HEK293 (cell line): ENCODE data around the gene SLC41A1.

Experiments used
- CTCF ChIA-PET: fragments of 350-600 bp; formaldehyde crosslinking; extraction: SDS; loops from one replicate; lab custom pipeline; 2021; ENCODE audit warnings: antibody characterized with exemption; lab: Yijun Ruan, JAX
- POLR2A ChIA-PET: fragments of 300-600 bp; formaldehyde crosslinking; extraction: SDS; loops from one replicate; lab custom pipeline; 2020; ENCODE audit warnings: antibody characterized with exemption, inconsistent platforms; lab: Yijun Ruan, JAX
- H3K27ac ChIP-seq: fragments of 200-500 bp; sonication (Bioruptor generic); 2 replicates; pipeline ENCODE4 v1.5.1; 2014; ENCODE audit warnings: low read depth, low read length, control low read depth, inconsistent platforms; ENCODE audit errors: extremely low read depth
- H3K36me3 ChIP-seq, 2 experiments: fragments of 200-500 bp in 1 of 2; sonication (Bioruptor generic) in 1 of 2; 1 replicate in 1 of 2; 2 replicates in 1 of 2; pipeline ENCODE4 v1.5.1; 2014 to 2017; ENCODE audit warnings: inconsistent platforms in 2 of 2, low read length in 2 of 2; ENCODE audit not compliant: control insufficient read depth in 2 of 2, insufficient read depth in 1 of 2
- H3K4me1 ChIP-seq: fragments of 200-500 bp; sonication (Bioruptor generic); 2 replicates; pipeline ENCODE4 v1.5.1; 2014; ENCODE audit warnings: mild to moderate bottlenecking, low read length, inconsistent platforms; ENCODE audit not compliant: control insufficient read depth, insufficient read depth
- H3K4me3 ChIP-seq: 2 replicates; pipeline ENCODE4 v1.5.1; 2011; ENCODE audit warnings: low read depth, mild to moderate bottlenecking, control low read depth, low read length, moderate library complexity
- H3K9me3 ChIP-seq: fragments of 200-500 bp; sonication (Bioruptor generic); 2 replicates; pipeline ENCODE4 v1.5.1; 2014; ENCODE audit warnings: low read depth, low read length, inconsistent platforms; ENCODE audit not compliant: control insufficient read depth, insufficient read depth
- HOXD13 ChIP-seq: sonication (generic); formaldehyde crosslinking; IDR thresholded peaks from 2 replicates; pipeline ENCODE4 v1.8.0; 2022; ENCODE audit warnings: missing genetic modification reagents, borderline replicate concordance
- MEIS1 ChIP-seq: sonication (generic); formaldehyde crosslinking; IDR thresholded peaks from 2 replicates; pipeline ENCODE4 v1.8.1; 2022; ENCODE audit warnings: missing genetic modification reagents, mild to moderate bottlenecking, borderline replicate concordance
- MZF1 ChIP-seq: fragments of 450-650 bp; formaldehyde crosslinking; IDR thresholded peaks from 2 replicates; pipeline ENCODE4 v1.5.1; 2017; ENCODE audit warnings: missing biosample characterization, missing genetic modification characterization, borderline replicate concordance
- PRDM2 ChIP-seq: fragments of 450-650 bp; formaldehyde crosslinking; IDR thresholded peaks from 2 replicates; pipeline ENCODE4 v1.5.1; 2016; ENCODE audit warnings: missing biosample characterization, missing genetic modification characterization, borderline replicate concordance
- ZNF16 ChIP-seq: fragments of 450-650 bp; formaldehyde crosslinking; IDR thresholded peaks from 2 replicates; pipeline ENCODE4 v1.5.1; 2016; ENCODE audit warnings: low read depth, missing biosample characterization, missing genetic modification characterization
- ZNF23 ChIP-seq: fragments of 450-650 bp; formaldehyde crosslinking; IDR thresholded peaks from 2 replicates; pipeline ENCODE4 v1.5.1; 2016; ENCODE audit warnings: missing biosample characterization, missing genetic modification characterization, borderline replicate concordance
- ZNF311 ChIP-seq: fragments of 450-650 bp; formaldehyde crosslinking; IDR thresholded peaks from 2 replicates; pipeline ENCODE4 v1.5.1; 2017; ENCODE audit warnings: missing biosample characterization, missing genetic modification characterization, borderline replicate concordance
- ZNF394 ChIP-seq: fragments of 450-650 bp; formaldehyde crosslinking; IDR thresholded peaks from 2 replicates; pipeline ENCODE4 v1.5.1; 2016; ENCODE audit warnings: missing biosample characterization, missing genetic modification characterization, mild to moderate bottlenecking, moderate library complexity, borderline replicate concordance
- ZNF48 ChIP-seq: fragments of 450-650 bp; formaldehyde crosslinking; IDR thresholded peaks from 2 replicates; pipeline ENCODE4 v1.5.1; 2016; ENCODE audit warnings: missing biosample characterization, missing genetic modification characterization
- ZNF514 ChIP-seq: fragments of 450-650 bp; formaldehyde crosslinking; IDR thresholded peaks from 2 replicates; pipeline ENCODE4 v1.5.1; 2016; ENCODE audit warnings: missing biosample characterization, missing genetic modification characterization
- ZNF660 ChIP-seq: fragments of 450-650 bp; IDR thresholded peaks from 2 replicates; pipeline ENCODE4 v1.5.1; 2018; ENCODE audit warnings: missing biosample characterization, mild to moderate bottlenecking, missing genetic modification characterization
- ZNF664 ChIP-seq: fragments of 450-650 bp; formaldehyde crosslinking; IDR thresholded peaks from 2 replicates; pipeline ENCODE4 v1.5.1; 2016; ENCODE audit warnings: missing biosample characterization, missing genetic modification characterization
- ZNF707 ChIP-seq: fragments of 450-650 bp; formaldehyde crosslinking; IDR thresholded peaks from 2 replicates; pipeline ENCODE4 v1.5.1; 2016; ENCODE audit warnings: missing biosample characterization, missing genetic modification characterization
- ZSCAN30 ChIP-seq: fragments of 450-650 bp; IDR thresholded peaks from 2 replicates; pipeline ENCODE4 v1.5.1; 2018; ENCODE audit warnings: missing biosample characterization, mild to moderate bottlenecking, missing genetic modification characterization, moderate library complexity
- TF ChIP-seq, protein P1 (sequence below): fragments of 450-650 bp; formaldehyde crosslinking; IDR thresholded peaks from 2 replicates; pipeline ENCODE4 v1.5.1; 2016; ENCODE audit warnings: missing biosample characterization, missing genetic modification characterization
- TF ChIP-seq, protein P2 (sequence below): fragments of 450-650 bp; formaldehyde crosslinking; IDR thresholded peaks from 2 replicates; pipeline ENCODE4 v1.5.1; 2016; ENCODE audit warnings: missing biosample characterization, missing genetic modification characterization
- TF ChIP-seq, protein P3 (sequence below): fragments of 450-650 bp; formaldehyde crosslinking; IDR thresholded peaks from 2 replicates; pipeline ENCODE4 v1.5.1; 2016; ENCODE audit warnings: missing biosample characterization, missing genetic modification characterization

SLC41A1 gene

GRCh38 chr1:205856433-205856832, 43.4 kb upstream of the SLC41A1 start:
- no peaks in the 10 kb centered on the region for H3K36me3 ChIP-seq
- no peak overlapping the region for H3K4me3 ChIP-seq
- ChIA-PET CTCF (interaction anchor here (0.8 to 2.1 kb wide), 2 partner anchors 121 to 941 kb away, joined by 3 to 8 read pairs; no protein-coding TSS in a partner anchor), POLR2A (no interaction called here)
- H3K4me1 ChIP-seq = no peaks in the 10 kb centered on the region
- no peak overlapping the region for H3K27ac ChIP-seq
- H3K9me3 ChIP-seq = no peaks in the 10 kb centered on the region
- no peak for TF ChIP-seq ZNF16 (tag by site-specific recombination)
- TF ChIP-seq ZNF48 (tag by site-specific recombination) = no peak
- no peak for TF ChIP-seq ZNF660 (tag by site-specific recombination)
- no peak for TF ChIP-seq ZSCAN30 (tag by site-specific recombination)
- TF ChIP-seq, protein P1, sequence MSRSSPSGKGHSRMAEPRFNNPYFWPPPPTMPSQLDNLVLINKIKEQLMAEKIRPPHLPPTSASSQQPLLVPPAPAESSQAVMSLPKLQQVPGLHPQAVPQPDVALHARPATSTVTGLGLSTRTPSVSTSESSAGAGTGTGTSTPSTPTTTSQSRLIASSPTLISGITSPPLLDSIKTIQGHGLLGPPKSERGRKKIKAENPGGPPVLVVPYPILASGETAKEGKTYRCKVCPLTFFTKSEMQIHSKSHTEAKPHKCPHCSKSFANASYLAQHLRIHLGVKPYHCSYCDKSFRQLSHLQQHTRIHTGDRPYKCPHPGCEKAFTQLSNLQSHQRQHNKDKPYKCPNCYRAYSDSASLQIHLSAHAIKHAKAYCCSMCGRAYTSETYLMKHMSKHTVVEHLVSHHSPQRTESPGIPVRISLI = no peak
- no peak for TF ChIP-seq ZNF514 (tag by site-specific recombination)
- no peak for TF ChIP-seq HOXD13
- TF ChIP-seq ZNF311 (tag by site-specific recombination) = no peak
- TF ChIP-seq ZNF394 (tag by site-specific recombination) = no peak
- TF ChIP-seq MZF1 (tag by site-specific recombination) = no peak
- TF ChIP-seq, protein P2, sequence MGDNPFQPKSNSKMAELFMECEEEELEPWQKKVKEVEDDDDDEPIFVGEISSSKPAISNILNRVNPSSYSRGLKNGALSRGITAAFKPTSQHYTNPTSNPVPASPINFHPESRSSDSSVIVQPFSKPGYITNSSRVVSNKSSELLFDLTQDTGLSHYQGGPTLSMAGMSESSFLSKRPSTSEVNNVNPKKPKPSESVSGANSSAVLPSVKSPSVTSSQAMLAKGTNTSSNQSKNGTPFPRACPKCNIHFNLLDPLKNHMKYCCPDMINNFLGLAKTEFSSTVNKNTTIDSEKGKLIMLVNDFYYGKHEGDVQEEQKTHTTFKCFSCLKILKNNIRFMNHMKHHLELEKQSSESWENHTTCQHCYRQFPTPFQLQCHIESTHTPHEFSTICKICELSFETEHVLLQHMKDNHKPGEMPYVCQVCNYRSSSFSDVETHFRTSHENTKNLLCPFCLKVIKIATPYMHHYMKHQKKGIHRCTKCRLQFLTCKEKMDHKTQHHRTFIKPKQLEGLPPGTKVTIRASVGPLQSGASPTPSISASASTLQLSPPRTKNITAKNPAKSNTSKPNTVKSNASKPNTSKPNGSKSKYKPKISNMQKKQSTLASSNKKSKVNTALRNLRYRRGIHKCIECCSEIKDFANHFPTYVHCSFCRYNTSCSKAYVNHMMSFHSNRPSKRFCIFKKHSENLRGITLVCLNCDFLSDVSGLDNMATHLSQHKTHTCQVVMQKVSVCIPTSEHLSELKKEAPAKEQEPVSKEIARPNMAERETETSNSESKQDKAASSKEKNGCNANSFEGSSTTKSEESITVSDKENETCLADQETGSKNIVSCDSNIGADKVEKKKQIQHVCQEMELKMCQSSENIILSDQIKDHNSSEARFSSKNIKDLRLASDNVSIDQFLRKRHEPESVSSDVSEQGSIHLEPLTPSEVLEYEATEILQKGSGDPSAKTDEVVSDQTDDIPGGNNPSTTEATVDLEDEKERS (tag by site-specific recombination) = 0 out of 2 replicates have a peak, but pooled peaks have one; percentile 32
- no peak for TF ChIP-seq ZNF23 (tag by site-specific recombination)
- no peak for TF ChIP-seq PRDM2 (tag by site-specific recombination)
- TF ChIP-seq, protein P3, sequence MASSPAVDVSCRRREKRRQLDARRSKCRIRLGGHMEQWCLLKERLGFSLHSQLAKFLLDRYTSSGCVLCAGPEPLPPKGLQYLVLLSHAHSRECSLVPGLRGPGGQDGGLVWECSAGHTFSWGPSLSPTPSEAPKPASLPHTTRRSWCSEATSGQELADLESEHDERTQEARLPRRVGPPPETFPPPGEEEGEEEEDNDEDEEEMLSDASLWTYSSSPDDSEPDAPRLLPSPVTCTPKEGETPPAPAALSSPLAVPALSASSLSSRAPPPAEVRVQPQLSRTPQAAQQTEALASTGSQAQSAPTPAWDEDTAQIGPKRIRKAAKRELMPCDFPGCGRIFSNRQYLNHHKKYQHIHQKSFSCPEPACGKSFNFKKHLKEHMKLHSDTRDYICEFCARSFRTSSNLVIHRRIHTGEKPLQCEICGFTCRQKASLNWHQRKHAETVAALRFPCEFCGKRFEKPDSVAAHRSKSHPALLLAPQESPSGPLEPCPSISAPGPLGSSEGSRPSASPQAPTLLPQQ (tag by site-specific recombination) = no peak
- TF ChIP-seq ZNF707 (tag by site-specific recombination) = no peak
- TF ChIP-seq ZNF664 (tag by site-specific recombination) = peak; percentile 9; the same call in 1 of the 2 replicates
- TF ChIP-seq MEIS1 = no peak
